ENCODE data around the gene APCDD1. TPM values are rescaled to one million over a fixed set of nuclear protein-coding genes. Genes with fewer than 3 reads are reported as not detected.

APCDD1 gene
- total RNA-seq, 1 experiment from 2014 or later, result not detected

- ATAC-seq, result no peak
- H2AFZ ChIP-seq (ENCODE audit: low read depth, low read length, poor library complexity, severe bottlenecking), result no peak overlapping the region
- BruUV-seq (replicated peaks), result no TSS peak
- H3K4me3 ChIP-seq (replicated peaks in 1 of 2; ENCODE audit: low read depth in 1 of 2, low read length in 2 of 2), result no peak overlapping the region
- CTCF ChIA-PET, result no interaction called here
- peaks cover 17% of the 10 kb centered on the region; the same call in 1 of the 2 replicates for H3K27me3 ChIP-seq (ENCODE audit: insufficient read depth, low read length)
- no peaks in the 10 kb centered on the region for H3K36me3 ChIP-seq (ENCODE audit: control insufficient read depth in 1 of 2, insufficient read depth in 2 of 2, low read length in 2 of 2)
- no peak overlapping the region for H3K27ac ChIP-seq (ENCODE audit: low read depth, low read length)
- no peak for TF ChIP-seq TCF7L2 (IDR thresholded peaks at IDR 0.05; ENCODE audit: borderline replicate concordance, extremely low read depth, insufficient read depth, insufficient read length)
- intact Hi-C loops (cut with micrococcal nuclease), result no loop called here
- no peaks in the 10 kb centered on the region for H3K4me1 ChIP-seq (ENCODE audit: control insufficient read depth in 1 of 2, insufficient read depth in 2 of 2, low read length in 2 of 2)
- no peaks in the 10 kb centered on the region for H3K79me2 ChIP-seq (ENCODE audit: insufficient read depth, low read length)
- H3K9me2 ChIP-seq (ENCODE audit: insufficient read depth), result no peaks in the 10 kb centered on the region
- no peak for DNase-seq (ENCODE audit: low read depth, low spot score)
- no peak overlapping the region for H3K4me2 ChIP-seq (ENCODE audit: low read length)
- POLR2A ChIA-PET, result no interaction called here
- no peaks in the 10 kb centered on the region for H3K9me3 ChIP-seq (ENCODE audit: control insufficient read depth in 1 of 2, insufficient read depth in 1 of 2, low read depth in 1 of 2, low read length in 2 of 2)
- H4K20me1 ChIP-seq (ENCODE audit: insufficient read depth), result no peaks in the 10 kb centered on the region
- RAD21 ChIA-PET (ENCODE audit: low non-redundant PET in 1 of 2, low total read pairs in 2 of 2, uncharacterized antibody in 2 of 2, unreplicated experiment in 2 of 2), result no interaction called here
- H3K9ac ChIP-seq (ENCODE audit: low read length), result no peak overlapping the region
Observed at GRCh38 chr18:10422731-10423130, 31.7 kb upstream of the APCDD1 start.

GRCh38 chr18:10424585-10425307 is 29.7 kb upstream of the APCDD1 start:
- intact Hi-C loops (cut with micrococcal nuclease), result no loop called here
- no peak overlapping the region for H3K9ac ChIP-seq (ENCODE audit: low read length)
- no TSS peak for BruUV-seq (replicated peaks)
- ChIA-PET POLR2A (no interaction called here), RAD21 (ENCODE audit: low non-redundant PET in 1 of 2, low total read pairs in 2 of 2, uncharacterized antibody in 2 of 2, unreplicated experiment in 2 of 2) (no interaction called here), CTCF (no interaction called here)
- no peaks in the 10 kb centered on the region for H4K20me1 ChIP-seq (ENCODE audit: insufficient read depth)
- DNase-seq (ENCODE audit: low read depth, low spot score), result no peak
- no peaks in the 10 kb centered on the region for H3K9me3 ChIP-seq (ENCODE audit: control insufficient read depth in 1 of 2, insufficient read depth in 1 of 2, low read depth in 1 of 2, low read length in 2 of 2)
- no peaks in the 10 kb centered on the region for H3K9me2 ChIP-seq (ENCODE audit: insufficient read depth)
- H3K36me3 ChIP-seq (ENCODE audit: control insufficient read depth in 1 of 2, insufficient read depth in 2 of 2, low read length in 2 of 2), result no peaks in the 10 kb centered on the region
- no peak overlapping the region for H3K4me3 ChIP-seq (replicated peaks in 1 of 2; ENCODE audit: low read depth in 1 of 2, low read length in 2 of 2)
- no peaks in the 10 kb centered on the region for H3K4me1 ChIP-seq (ENCODE audit: control insufficient read depth in 1 of 2, insufficient read depth in 2 of 2, low read length in 2 of 2)
- H2AFZ ChIP-seq (ENCODE audit: low read depth, low read length, poor library complexity, severe bottlenecking), result no peak overlapping the region
- H3K27ac ChIP-seq (ENCODE audit: low read depth, low read length), result no peak overlapping the region
- H3K4me2 ChIP-seq (ENCODE audit: low read length), result no peak overlapping the region
- ATAC-seq, result no peak
- no peaks in the 10 kb centered on the region for H3K79me2 ChIP-seq (ENCODE audit: insufficient read depth, low read length)
- H3K27me3 ChIP-seq (ENCODE audit: insufficient read depth, low read length), result peaks cover 24% of the 10 kb centered on the region; the same call in 1 of the 2 replicates
- TF ChIP-seq FOSL1 (IDR thresholded peaks at IDR 0.05; ENCODE audit: low read depth) (no peak), MAX (IDR thresholded peaks at IDR 0.05) (no peak), CTCF (IDR thresholded peaks at IDR 0.05 in 2 of 3, conservative IDR thresholded peaks at IDR 0.05 in 1 of 3; ENCODE audit: borderline replicate concordance in 1 of 3, insufficient read depth in 1 of 3, low read depth in 2 of 3, low read length in 2 of 3) (no peak), ATF3 (IDR thresholded peaks at IDR 0.05) (no peak), POLR2AphosphoS5 (IDR thresholded peaks at IDR 0.05; ENCODE audit: low read depth, low read length) (no peak), TCF7L2 (IDR thresholded peaks at IDR 0.05; ENCODE audit: borderline replicate concordance, extremely low read depth, insufficient read depth, insufficient read length) (no peak), EZH2phosphoT487 (IDR thresholded peaks at IDR 0.05; ENCODE audit: borderline replicate concordance) (no peak), REST (IDR thresholded peaks at IDR 0.05; ENCODE audit: low read depth) (no peak), EZH2 (IDR thresholded peaks at IDR 0.05) (no peak), RAD21 (IDR thresholded peaks at IDR 0.05; ENCODE audit: low read depth) (no peak), POLR2A (IDR thresholded peaks at IDR 0.05; ENCODE audit: borderline replicate concordance, extremely low read depth, insufficient read depth, insufficient read length) (no peak), YY1 (IDR thresholded peaks at IDR 0.05; ENCODE audit: extremely low read depth, insufficient replicate concordance, low read depth, low read length) (no peak), ELF1 (IDR thresholded peaks at IDR 0.05; ENCODE audit: borderline replicate concordance, low read depth) (no peak), CEBPB (IDR thresholded peaks at IDR 0.05; ENCODE audit: low read depth) (no peak)
